GM19035 (cell line): ENCODE data around the gene RBPMS2.

Experiments used
- ATAC-seq: cut with Tn5 transposase; IDR thresholded peaks from one replicate; pipeline ENCODE4 v1.9.1; 2021; ENCODE audit not compliant: unreplicated experiment

The RBPMS2 gene

DNA sequence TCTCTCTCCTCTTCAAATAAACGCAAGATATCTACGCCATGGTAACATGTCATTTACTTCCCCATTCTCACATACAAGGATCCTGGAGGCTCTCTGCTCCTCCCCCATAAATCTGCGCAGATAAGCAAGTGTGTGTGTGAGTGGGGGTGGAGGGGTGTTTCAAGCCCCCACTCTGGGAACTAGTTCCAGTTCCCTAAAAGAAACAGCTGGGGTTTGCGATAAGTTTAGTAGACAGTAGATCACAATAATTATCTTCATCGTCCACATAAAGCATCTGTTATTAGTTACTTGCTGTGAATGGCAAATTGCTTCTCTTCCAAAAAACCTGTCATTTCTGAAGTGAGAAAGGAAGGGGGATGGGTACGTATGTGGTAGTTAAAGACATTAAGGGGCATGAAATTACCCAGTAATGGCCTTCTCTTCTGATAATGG is 79.8 kb downstream of the RBPMS2 start:
- ATAC-seq = no peak

DNA sequence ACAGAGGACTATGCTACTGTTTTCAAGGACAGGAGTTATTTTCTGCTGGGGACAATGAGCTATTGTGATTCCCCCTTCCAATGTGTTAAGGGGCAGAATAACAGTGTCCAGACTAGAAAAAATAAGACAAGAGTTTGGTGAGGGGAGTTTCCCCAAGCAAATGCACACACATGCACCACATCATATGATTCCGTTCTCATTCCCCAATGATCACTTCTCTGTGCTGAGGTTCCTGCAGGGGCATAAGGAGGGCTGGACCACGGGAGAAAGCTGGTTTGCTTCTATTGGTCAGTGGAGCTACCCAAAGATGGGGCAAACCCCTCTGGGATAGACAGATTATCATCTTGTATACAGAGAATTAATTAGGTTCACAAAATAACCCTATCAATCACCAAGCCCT is 80.6 kb downstream of the RBPMS2 start:
- no peak for ATAC-seq

DNA sequence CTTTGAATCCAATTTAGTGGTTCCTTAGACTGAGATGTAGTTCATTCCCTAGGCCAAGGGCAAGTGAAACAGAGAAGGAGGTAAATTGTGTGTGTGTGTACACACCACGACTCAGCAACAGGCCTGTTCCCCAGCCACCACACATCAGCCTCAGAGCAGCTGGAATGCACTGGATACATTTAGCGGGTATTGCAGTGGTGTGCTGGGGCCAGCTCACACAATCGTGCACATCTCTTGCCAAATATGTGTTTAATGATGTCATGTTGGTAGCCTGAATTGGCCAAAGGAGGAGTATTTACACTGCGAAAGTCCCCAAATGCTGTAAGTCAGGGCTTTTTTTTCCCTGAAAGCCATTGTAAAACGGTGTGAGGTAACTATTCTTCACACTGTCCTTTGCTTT is 82.3 kb downstream of the RBPMS2 start:
- ATAC-seq = no peak

DNA sequence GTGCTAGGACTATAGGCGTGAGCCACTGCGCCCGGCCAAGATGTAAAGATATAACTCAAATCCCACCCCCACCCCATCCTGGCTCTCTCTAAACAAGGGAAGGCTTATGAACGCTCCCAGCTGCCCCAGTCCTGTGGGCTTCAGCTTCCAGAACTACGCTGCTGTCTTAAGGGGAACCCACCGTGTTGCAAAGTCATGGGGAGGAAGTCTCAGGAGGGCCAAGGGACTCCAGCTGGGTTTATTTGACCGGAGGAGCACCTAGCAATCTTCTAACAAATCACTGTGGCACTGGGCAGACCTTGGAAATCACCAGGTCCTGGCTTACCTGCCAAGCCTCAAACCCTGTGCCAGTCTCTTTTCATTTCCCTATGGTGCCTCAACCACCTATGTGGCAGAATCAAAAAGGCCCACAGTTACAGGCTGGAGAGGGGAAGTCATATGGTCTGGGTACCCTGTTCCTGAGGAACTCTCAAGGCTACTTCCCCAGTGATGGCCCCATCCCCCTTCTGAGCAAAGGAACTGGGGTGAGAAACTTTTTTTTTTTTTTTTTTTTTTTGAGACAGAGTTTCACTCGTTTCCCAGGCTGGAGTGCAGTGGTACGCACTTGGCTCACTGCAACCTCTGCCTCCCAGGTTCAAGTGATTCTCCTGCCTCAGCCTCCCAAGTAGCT is 83.4 kb downstream of the RBPMS2 start:
- no peak for ATAC-seq

DNA sequence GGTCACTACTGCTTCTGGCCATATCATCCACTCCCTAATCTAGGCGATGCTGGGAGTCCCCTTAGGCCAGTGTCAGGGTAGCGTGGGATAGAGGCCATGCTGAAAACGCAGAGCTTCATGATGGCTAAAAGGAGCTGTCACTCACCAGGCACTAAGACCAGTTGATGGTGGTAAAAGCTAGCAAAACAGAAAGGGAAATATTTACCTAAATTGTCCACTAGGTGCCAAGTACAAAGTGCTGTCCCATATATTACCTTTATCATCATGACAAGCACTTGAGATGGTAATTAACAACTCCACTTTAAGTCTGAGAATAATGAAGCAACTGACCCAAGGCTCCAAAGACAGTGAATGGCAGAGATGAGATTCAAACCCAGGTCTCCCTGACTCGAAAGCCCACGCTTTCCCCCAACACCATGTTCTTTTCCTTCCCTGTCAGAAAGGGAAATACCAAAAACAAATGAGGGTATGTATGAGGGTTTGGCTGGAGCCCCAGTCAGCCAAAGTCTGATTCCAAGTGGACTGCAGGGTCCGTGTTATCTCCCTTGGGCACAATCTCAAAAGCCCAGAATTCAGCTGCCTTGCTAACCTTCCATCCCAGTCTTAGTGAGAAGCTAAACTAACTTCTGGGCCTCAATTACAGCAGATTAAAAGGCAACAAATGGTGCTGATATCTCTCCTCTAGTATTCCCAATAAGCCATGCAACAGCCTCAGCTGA is 84.7 kb downstream of the RBPMS2 start:
- ATAC-seq = no peak

DNA sequence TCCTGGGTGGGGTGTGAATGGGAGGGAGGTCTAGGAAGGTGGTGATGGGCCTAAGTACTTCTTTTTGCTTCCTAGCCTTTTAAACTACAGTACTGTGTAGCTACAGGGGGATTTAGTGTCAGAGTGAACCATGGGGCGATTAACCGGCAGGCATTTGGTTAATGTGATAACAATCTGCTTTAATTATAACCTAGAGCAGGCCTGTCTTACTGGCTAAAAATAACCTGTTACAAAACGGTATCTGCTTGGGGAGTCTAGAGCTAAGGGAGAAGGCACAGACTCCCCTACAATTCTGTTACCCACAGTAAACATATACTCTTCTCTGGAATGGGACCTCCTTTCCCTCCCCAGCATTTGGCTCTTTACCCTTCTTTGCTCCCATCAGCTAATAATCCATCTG is 85.4 kb downstream of the RBPMS2 start:
- ATAC-seq = no peak
